Neural cell (in vitro differentiated cells): Measurements from ENCODE around the gene SERTAD3. TPM values are rescaled to one million over a fixed set of nuclear protein-coding genes. Genes with fewer than 3 reads are reported as not detected.
A peak's percentile ranks its signal among the peaks of the same experiment; 100 is the strongest.
"Not testable (repeated sequence)": the region's sequence is repeated elsewhere in the genome, so short reads cannot be mapped to it uniquely, and the experiment has no call there.

Experiments used
- H2AFZ ChIP-seq: fragments of 200-600, 300-800 bp; sonication (generic), shearing (Covaris generic); 2 replicates; pipeline ENCODE4 v1.6.0; 2014; ENCODE audit warnings: low read depth, mild to moderate bottlenecking, antibody characterized with exemption, low read length, moderate library complexity
- H3F3A ChIP-seq: fragments of 200-600 bp; shearing (Covaris generic); 2 replicates; pipeline ENCODE4 v1.6.1; 2016; ENCODE audit warnings: mild to moderate bottlenecking, moderate library complexity, mixed read lengths, antibody characterized with exemption, low read length; ENCODE audit not compliant: insufficient read depth, poor library complexity, severe bottlenecking
- H3K27ac ChIP-seq: fragments of 200-600, 300-800 bp; sonication (generic), shearing (Covaris generic); 2 replicates; pipeline ENCODE4 v1.5.1; 2014; ENCODE audit warnings: mild to moderate bottlenecking, low read length, moderate library complexity
- H3K27me3 ChIP-seq: fragments of 300-800, 200-600 bp; sonication (generic), shearing (Covaris generic); 2 replicates; pipeline ENCODE4 v1.6.0; 2014; ENCODE audit warnings: mild to moderate bottlenecking, low read depth, low read length, moderate library complexity; ENCODE audit not compliant: insufficient read depth
- H3K36me3 ChIP-seq: fragments of 300-800, 200-600 bp; sonication (generic), shearing (Covaris generic); 2 replicates; pipeline ENCODE4 v1.5.1; 2014; ENCODE audit warnings: mild to moderate bottlenecking, antibody characterized with exemption, low read length, moderate library complexity; ENCODE audit not compliant: insufficient read depth
- H3K4me2 ChIP-seq: fragments of 300-800, 200-600 bp; sonication (generic), shearing (Covaris generic); 2 replicates; pipeline ENCODE4 v1.6.0; 2014; ENCODE audit warnings: mild to moderate bottlenecking, low read length
- H3K4me3 ChIP-seq: fragments of 300-800, 200-600 bp; sonication (generic), shearing (Covaris generic); 2 replicates; pipeline ENCODE4 v1.5.1; 2014; ENCODE audit warnings: mild to moderate bottlenecking, low read length, moderate library complexity
- H3K79me2 ChIP-seq: fragments of 200-600 bp; shearing (Covaris generic); replicated peaks from 2 replicates; pipeline ENCODE4 v1.6.0; 2014; ENCODE audit warnings: mild to moderate bottlenecking, low read length, moderate library complexity; ENCODE audit not compliant: insufficient read depth
- H3K9ac ChIP-seq: fragments of 300-800, 200-600 bp; sonication (generic), shearing (Covaris generic); 2 replicates; pipeline ENCODE4 v1.6.1; 2016; ENCODE audit warnings: mild to moderate bottlenecking, low read length, mixed read lengths
- H3K9me2 ChIP-seq: fragments of 200-600 bp; shearing (Covaris generic); 2 replicates; pipeline ENCODE4 v1.6.1; 2016; ENCODE audit warnings: mild to moderate bottlenecking, low read length, mixed read lengths; ENCODE audit not compliant: insufficient read depth
- H3K9me3 ChIP-seq: fragments of 200-600, 300-800 bp; sonication (generic), shearing (Covaris generic); 2 replicates; pipeline ENCODE4 v1.6.1; 2016; ENCODE audit warnings: mild to moderate bottlenecking, mixed run types, low read length, moderate library complexity, mixed read lengths
- H4K20me1 ChIP-seq: fragments of 200-600 bp; shearing (Covaris generic); 2 replicates; pipeline ENCODE4 v1.6.1; 2016; ENCODE audit warnings: mild to moderate bottlenecking, mixed run types; ENCODE audit not compliant: insufficient read depth
- EP300 ChIP-seq: fragments of 450-650 bp; conservative IDR thresholded peaks from 2 replicates; pipeline ENCODE4 v1.6.1; 2014; ENCODE audit warnings: antibody characterized with exemption, mild to moderate bottlenecking, moderate library complexity; ENCODE audit not compliant: poor library complexity, severe bottlenecking
- EZH2 ChIP-seq: fragments of 200-600, 300-800 bp; shearing (Covaris generic), sonication (generic); IDR thresholded peaks from 2 replicates; pipeline ENCODE4 v1.6.1; 2014; ENCODE audit warnings: antibody characterized with exemption, low read length, borderline replicate concordance, mild to moderate bottlenecking; ENCODE audit not compliant: insufficient read depth, poor library complexity, severe bottlenecking
- MXI1 ChIP-seq: fragments of 450-650 bp; conservative IDR thresholded peaks from 2 replicates; pipeline ENCODE4 v1.6.1; 2014; ENCODE audit warnings: antibody characterized with exemption, mild to moderate bottlenecking; ENCODE audit not compliant: poor library complexity, severe bottlenecking
- POLR2AphosphoS5 ChIP-seq: IDR thresholded peaks from 2 replicates; pipeline ENCODE4 v1.6.1; 2012
- RAD21 ChIP-seq: fragments of 450-650 bp; conservative IDR thresholded peaks from 2 replicates; pipeline ENCODE4 v1.6.1; 2014; ENCODE audit warnings: antibody characterized with exemption, mild to moderate bottlenecking, moderate library complexity
- REST ChIP-seq: IDR thresholded peaks from 2 replicates; pipeline ENCODE4 v1.6.1; 2012; ENCODE audit warnings: borderline replicate concordance
- SMC3 ChIP-seq: fragments of 450-650 bp; conservative IDR thresholded peaks from 2 replicates; pipeline ENCODE4 v1.6.1; 2014; ENCODE audit warnings: antibody characterized with exemption, mild to moderate bottlenecking, moderate library complexity; ENCODE audit not compliant: poor library complexity
- TAF1 ChIP-seq: IDR thresholded peaks from 2 replicates; pipeline ENCODE4 v1.6.1; 2012; ENCODE audit warnings: low read depth
- polyA plus RNA-seq: library from polyadenylated mRNA; depleted of rRNA; stranded (reverse); fragments of >200 nt; gene quantifications from 2 replicates; pipeline ENCODE4 v1.2.3, GENCODE V29; 2014
- TF ChIP-seq, protein P1 (sequence below): fragments of 450-650 bp; IDR thresholded peaks from 2 replicates; pipeline ENCODE4 v1.5.1; 2014; ENCODE audit warnings: antibody characterized with exemption, mild to moderate bottlenecking, moderate library complexity; ENCODE audit not compliant: poor library complexity, severe bottlenecking

The SERTAD3 gene
- polyA plus RNA-seq, 1 donor from 2014 or later: 7.6 TPM

DNA sequence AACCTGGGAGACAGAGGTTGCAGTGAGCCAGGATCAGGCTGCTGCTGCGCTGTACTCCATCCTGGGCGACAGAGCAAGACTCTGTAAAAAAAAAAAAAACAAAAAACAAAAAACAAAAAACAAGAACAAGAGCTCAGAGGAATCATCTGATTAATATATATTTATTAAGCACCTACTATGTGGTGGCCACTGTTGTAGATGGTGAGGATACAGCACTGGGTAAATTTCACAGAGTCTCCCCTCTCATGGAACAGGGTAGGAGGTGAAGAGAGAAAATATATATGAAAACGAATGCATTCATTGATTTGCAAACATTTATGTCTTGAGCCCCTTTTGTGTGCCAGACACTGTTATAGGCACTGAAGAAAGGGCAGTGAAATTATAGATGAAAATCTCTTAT lies 12.4 kb downstream of the SERTAD3 start:
- Histone ChIP-seq H3K9me3 (no peaks in the 10 kb centered on the region), H2AFZ (no peak overlapping the region), H3K27me3 (no peaks in the 10 kb centered on the region), H3K9me2 (no peaks in the 10 kb centered on the region), H3K9ac (no peak overlapping the region), H3F3A (no peaks in the 10 kb centered on the region), H4K20me1 (no peaks in the 10 kb centered on the region), H3K4me3 (no peak overlapping the region), H3K36me3 (no peaks in the 10 kb centered on the region), H3K27ac (no peak overlapping the region), H3K79me2 (no peaks in the 10 kb centered on the region), H3K4me2 (no peak overlapping the region)
- TF ChIP-seq TAF1 (no peak), EZH2 (no peak), RAD21 (no peak), POLR2AphosphoS5 (no peak), EP300 (no peak), SMC3 (no peak), MXI1 (no peak)
- TF ChIP-seq, protein P1, sequence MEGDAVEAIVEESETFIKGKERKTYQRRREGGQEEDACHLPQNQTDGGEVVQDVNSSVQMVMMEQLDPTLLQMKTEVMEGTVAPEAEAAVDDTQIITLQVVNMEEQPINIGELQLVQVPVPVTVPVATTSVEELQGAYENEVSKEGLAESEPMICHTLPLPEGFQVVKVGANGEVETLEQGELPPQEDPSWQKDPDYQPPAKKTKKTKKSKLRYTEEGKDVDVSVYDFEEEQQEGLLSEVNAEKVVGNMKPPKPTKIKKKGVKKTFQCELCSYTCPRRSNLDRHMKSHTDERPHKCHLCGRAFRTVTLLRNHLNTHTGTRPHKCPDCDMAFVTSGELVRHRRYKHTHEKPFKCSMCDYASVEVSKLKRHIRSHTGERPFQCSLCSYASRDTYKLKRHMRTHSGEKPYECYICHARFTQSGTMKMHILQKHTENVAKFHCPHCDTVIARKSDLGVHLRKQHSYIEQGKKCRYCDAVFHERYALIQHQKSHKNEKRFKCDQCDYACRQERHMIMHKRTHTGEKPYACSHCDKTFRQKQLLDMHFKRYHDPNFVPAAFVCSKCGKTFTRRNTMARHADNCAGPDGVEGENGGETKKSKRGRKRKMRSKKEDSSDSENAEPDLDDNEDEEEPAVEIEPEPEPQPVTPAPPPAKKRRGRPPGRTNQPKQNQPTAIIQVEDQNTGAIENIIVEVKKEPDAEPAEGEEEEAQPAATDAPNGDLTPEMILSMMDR: no peak

DNA sequence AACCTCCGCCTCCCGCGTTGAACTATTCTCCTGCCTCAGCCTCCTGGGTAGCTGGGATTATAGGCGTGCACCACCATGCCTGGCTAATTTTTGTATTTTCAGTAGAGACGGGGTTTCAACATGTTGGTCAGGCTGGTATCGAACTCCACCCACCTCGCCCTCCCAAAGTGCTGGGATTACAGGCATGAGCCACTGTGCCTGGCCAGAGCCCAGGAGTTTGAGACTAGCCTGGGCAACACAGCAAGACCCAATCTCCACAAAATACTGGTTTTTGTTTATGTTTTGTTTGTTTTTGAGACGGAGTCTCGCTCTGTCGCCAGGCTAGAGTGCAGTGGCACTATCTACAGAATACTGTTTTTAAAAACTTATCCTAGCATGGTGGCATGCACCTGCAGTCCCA lies 13.9 kb downstream of the SERTAD3 start:
- H3F3A ChIP-seq, H3K36me3 ChIP-seq, H3K4me2 ChIP-seq, H4K20me1 ChIP-seq, H2AFZ ChIP-seq, H3K9ac ChIP-seq, H3K27ac ChIP-seq, H3K27me3 ChIP-seq, H3K9me3 ChIP-seq, H3K79me2 ChIP-seq, H3K4me3 ChIP-seq, H3K9me2 ChIP-seq: not testable (repeated sequence)

- not testable (repeated sequence) for H3K9me2 ChIP-seq, H3K4me2 ChIP-seq, H3K4me3 ChIP-seq, H3K9ac ChIP-seq, H3K27ac ChIP-seq, H3F3A ChIP-seq, H3K36me3 ChIP-seq, H3K79me2 ChIP-seq, H2AFZ ChIP-seq, H3K27me3 ChIP-seq, H3K9me3 ChIP-seq, H4K20me1 ChIP-seq
Observed at GRCh38 chr19:40428197-40428596, 15.9 kb downstream of the SERTAD3 start.

DNA sequence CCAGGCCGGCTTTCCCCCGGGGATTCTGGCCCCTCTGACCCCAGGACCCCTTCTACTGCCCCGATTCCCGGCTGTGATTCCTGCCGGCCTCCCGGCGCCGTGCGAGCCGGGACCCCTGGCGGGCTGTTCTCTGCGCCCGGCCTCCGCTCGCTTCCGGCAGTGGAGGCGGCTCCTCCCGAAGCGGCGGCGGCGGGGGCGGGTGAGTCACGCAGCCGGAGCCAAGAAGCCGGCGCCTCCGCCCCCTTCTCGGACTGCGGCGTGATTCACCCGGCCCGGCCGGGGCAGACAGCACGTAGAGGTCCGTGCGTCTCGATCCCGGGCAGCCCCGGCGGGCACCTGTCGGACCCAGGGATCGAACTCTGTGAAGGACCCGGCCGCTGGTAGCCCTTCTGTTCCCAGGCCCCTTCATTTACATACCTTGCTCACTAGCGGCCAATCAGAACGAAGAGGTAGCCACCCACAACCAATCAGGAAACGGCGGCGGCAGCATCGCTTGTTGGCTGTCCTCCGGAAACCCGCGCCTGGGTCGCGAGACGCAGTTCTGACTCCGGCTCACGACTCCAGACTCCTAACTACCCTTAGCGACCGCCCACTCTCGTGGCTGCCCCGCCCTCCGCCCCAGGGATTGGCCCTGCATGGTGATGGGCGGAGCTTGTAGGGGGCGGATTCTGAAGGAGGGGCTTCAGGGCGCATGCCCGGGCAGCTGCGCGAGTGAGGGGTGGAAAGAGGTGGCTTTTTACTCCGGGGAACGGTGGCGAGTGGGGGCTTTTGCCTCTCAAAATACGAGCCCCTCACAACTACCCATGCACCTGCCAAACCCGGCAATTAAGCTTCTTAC lies 18.5 kb downstream of the SERTAD3 start, which contains the start of gene SERTAD1:
Gene SERTAD1, minus strand, starts transcription at position 543 of the 838 bp plus-strand sequence. CDS start 2,446 bp downstream, outside the sequence.
- no peaks in the 10 kb centered on the region for H3K36me3 ChIP-seq
- H2AFZ ChIP-seq: peak within 1 kb of the TSS; percentile 45
- H3K27me3 ChIP-seq: no peaks in the 10 kb centered on the region
- H3K4me3 ChIP-seq: peak within 1 kb of the TSS; percentile 85
- H3K27ac ChIP-seq: peak within 1 kb of the TSS; percentile 81
- no peaks in the 10 kb centered on the region for H3K9me3 ChIP-seq
- TF ChIP-seq EP300 (peak; percentile 53), REST (peak; percentile 33), TAF1 (no peak), EZH2 (no peak), RAD21 (peak; percentile 34), POLR2AphosphoS5 (peak; percentile 81), SMC3 (peak; percentile 57), MXI1 (peak; percentile 63)
- TF ChIP-seq, protein P1: peak; percentile 80
- peak within 1 kb of the TSS; percentile 61 for H3K4me2 ChIP-seq
- H3F3A ChIP-seq: no peaks in the 10 kb centered on the region
- H3K79me2 ChIP-seq: no peaks in the 10 kb centered on the region
- H3K9me2 ChIP-seq: no peaks in the 10 kb centered on the region
- H3K9ac ChIP-seq: peak within 1 kb of the TSS; percentile 76
- no peaks in the 10 kb centered on the region for H4K20me1 ChIP-seq
